HCT116 (cell line): Measurements from ENCODE around the gene COL5A1. TPM values are rescaled to one million over a fixed set of nuclear protein-coding genes. Genes with fewer than 3 reads are reported as not detected.

Source experiments
- ATAC-seq: fragments of 200-7000 bp; cut with Tn5 transposase; 2 replicates; pipeline ENCODE4 v1.9.1; 2020; ENCODE audit warnings: mild to moderate bottlenecking, moderate library complexity
- BruUV-seq: library from RNA; stranded (reverse); fragments of 400-500 nt; replicated peaks from 2 replicates; lab custom pipeline; 2021; lab: Mats Ljungman, UMichigan
- CTCF ChIA-PET: fragments of 300-600 bp; sonication (Branson Sonifier 250); formaldehyde crosslinking; loops from one replicate; lab custom pipeline; 2021; ENCODE audit warnings: antibody characterized with exemption; lab: Charles Lee
- POLR2A ChIA-PET: fragments of 300-600, 350-600 bp; sonication (Branson Sonifier 250); formaldehyde crosslinking; loops from one replicate; lab custom pipeline; 2021; ENCODE audit warnings: antibody characterized with exemption; lab: Charles Lee
- RAD21 ChIA-PET, 2 experiments: fragments of 300-600 bp; sonication (Branson Sonifier 250); formaldehyde crosslinking; loops; one replicate each; lab custom pipeline; 2023; ENCODE audit warnings: low total read pairs in 2 of 2; ENCODE audit not compliant: uncharacterized antibody in 2 of 2, unreplicated experiment in 2 of 2, low non-redundant PET in 1 of 2; lab: Charles Lee
- DNase-seq: peaks from one replicate; pipeline ENCODE4 v3.0.0-alpha.2; 2010; ENCODE audit warnings: low read depth, low spot score
- H2AFZ ChIP-seq: fragments of 200-600 bp; shearing (Covaris generic), sonication (generic); 2 replicates; pipeline ENCODE4 v1.6.1; 2017; ENCODE audit warnings: low read depth, mixed run types, mixed read lengths, antibody characterized with exemption, low read length; ENCODE audit not compliant: poor library complexity, severe bottlenecking
- H3K27ac ChIP-seq: 2 replicates; pipeline ENCODE4 v1.5.1; 2012; ENCODE audit warnings: low read depth, low read length
- H3K27me3 ChIP-seq: fragments of 200-600 bp; sonication (generic); 2 replicates; pipeline ENCODE4 v1.6.1; 2016; ENCODE audit warnings: mixed run types, low read length, mixed read lengths; ENCODE audit not compliant: insufficient read depth
- H3K36me3 ChIP-seq, 2 experiments: fragments of 200-500 bp in 1 of 2; fragments of 200-600 bp in 1 of 2; sonication (Bioruptor generic) in 1 of 2; sonication (generic) in 1 of 2; 2 replicates each; pipeline versions ENCODE4 v1.5.1 to v1.6.1; 2014 to 2016; ENCODE audit warnings: low read length in 2 of 2, inconsistent platforms in 1 of 2, mixed read lengths in 1 of 2, mixed run types in 1 of 2; ENCODE audit not compliant: insufficient read depth in 2 of 2, control insufficient read depth in 1 of 2
- H3K4me1 ChIP-seq, 2 experiments: fragments of 200-600 bp in 1 of 2; sonication (generic) in 1 of 2; 2 replicates each; pipeline versions ENCODE4 v1.5.1 to v1.6.1; 2012 to 2017; ENCODE audit warnings: low read length in 2 of 2, inconsistent platforms in 1 of 2, mild to moderate bottlenecking in 1 of 2, mixed read lengths in 1 of 2, mixed run types in 1 of 2, moderate library complexity in 1 of 2; ENCODE audit not compliant: insufficient read depth in 2 of 2, control insufficient read depth in 1 of 2
- H3K4me2 ChIP-seq: fragments of 200-600 bp; sonication (generic); 2 replicates; pipeline ENCODE4 v1.6.1; 2017; ENCODE audit warnings: mixed run types, low read length, mixed read lengths
- H3K4me3 ChIP-seq, 2 experiments: fragments of 200-600 bp in 1 of 2; sonication (generic) in 1 of 2; replicated peaks in 1 of 2; 2 replicates each; pipeline ENCODE4 v1.5.1; 2011 to 2016; ENCODE audit warnings: low read length in 2 of 2, control low read depth in 1 of 2, low read depth in 1 of 2, mild to moderate bottlenecking in 1 of 2, mixed read lengths in 1 of 2, mixed run types in 1 of 2
- H3K79me2 ChIP-seq: fragments of 200-600 bp; sonication (generic); 2 replicates; pipeline ENCODE4 v1.6.1; 2017; ENCODE audit warnings: mild to moderate bottlenecking, mixed run types, low read length, moderate library complexity, mixed read lengths; ENCODE audit not compliant: insufficient read depth
- H3K9ac ChIP-seq: fragments of 200-600 bp; sonication (generic); 2 replicates; pipeline ENCODE4 v1.6.1; 2016; ENCODE audit warnings: low read length, mixed read lengths
- H3K9me2 ChIP-seq: fragments of 200-600 bp; sonication (generic), shearing (Covaris generic); 2 replicates; pipeline ENCODE4 v1.6.1; 2017; ENCODE audit warnings: mixed run types, mild to moderate bottlenecking, moderate library complexity; ENCODE audit not compliant: insufficient read depth
- H3K9me3 ChIP-seq, 2 experiments: fragments of 200-500 bp in 1 of 2; fragments of 200-600 bp in 1 of 2; sonication (Bioruptor generic) in 1 of 2; sonication (generic) in 1 of 2; 2 replicates each; pipeline ENCODE4 v1.6.1; 2014 to 2017; ENCODE audit warnings: low read length in 2 of 2, mixed read lengths in 2 of 2, inconsistent platforms in 1 of 2, low read depth in 1 of 2, mild to moderate bottlenecking in 1 of 2, mixed run types in 1 of 2, moderate library complexity in 1 of 2; ENCODE audit not compliant: control insufficient read depth in 1 of 2, insufficient read depth in 1 of 2
- H4K20me1 ChIP-seq: fragments of 200-600 bp; sonication (generic), shearing (Covaris generic); 2 replicates; pipeline ENCODE4 v1.6.1; 2017; ENCODE audit warnings: mixed run types, mild to moderate bottlenecking, moderate library complexity; ENCODE audit not compliant: insufficient read depth
- ATF3 ChIP-seq: IDR thresholded peaks from 2 replicates; pipeline ENCODE4 v1.6.1; 2012
- CBX3 ChIP-seq: IDR thresholded peaks from 2 replicates; pipeline ENCODE4 v1.6.1; 2012; ENCODE audit warnings: low read depth
- CEBPB ChIP-seq: IDR thresholded peaks from 2 replicates; pipeline ENCODE4 v1.6.1; 2012; ENCODE audit warnings: low read depth
- CTCF ChIP-seq, 3 experiments: fragments of 200-600 bp in 1 of 3; sonication (generic) in 1 of 3; IDR thresholded peaks in 2 of 3; conservative IDR thresholded peaks in 1 of 3; 2 replicates each; pipeline ENCODE4 v1.5.1; 2012 to 2017; ENCODE audit warnings: low read depth in 2 of 3, low read length in 2 of 3, antibody characterized with exemption in 1 of 3, borderline replicate concordance in 1 of 3, control low read depth in 1 of 3, mild to moderate bottlenecking in 1 of 3, mixed read lengths in 1 of 3, mixed run types in 1 of 3, moderate library complexity in 1 of 3; ENCODE audit not compliant: insufficient read depth in 1 of 3
- EGR1 ChIP-seq: IDR thresholded peaks from 2 replicates; pipeline ENCODE4 v1.6.1; 2012; ENCODE audit warnings: low read depth
- EZH2 ChIP-seq: fragments of 200-600 bp; sonication (generic); IDR thresholded peaks from 2 replicates; pipeline ENCODE4 v1.6.1; 2017; ENCODE audit warnings: antibody characterized with exemption, mixed run types
- EZH2phosphoT487 ChIP-seq: fragments of 200-600 bp; IDR thresholded peaks from 2 replicates; pipeline ENCODE4 v1.6.1; 2018; ENCODE audit warnings: antibody characterized with exemption, borderline replicate concordance
- FOSL1 ChIP-seq: IDR thresholded peaks from 2 replicates; pipeline ENCODE4 v1.6.1; 2012; ENCODE audit warnings: low read depth
- JUND ChIP-seq: IDR thresholded peaks from 2 replicates; pipeline ENCODE4 v1.6.1; 2012
- POLR2A ChIP-seq: IDR thresholded peaks from 2 replicates; pipeline ENCODE4 v1.7.0; 2011; ENCODE audit warnings: borderline replicate concordance; ENCODE audit not compliant: insufficient read depth, insufficient read length; ENCODE audit errors: extremely low read depth
- POLR2AphosphoS5 ChIP-seq: IDR thresholded peaks from 2 replicates; pipeline ENCODE4 v1.6.1; 2011; ENCODE audit warnings: mild to moderate bottlenecking, low read depth, low read length, moderate library complexity
- RAD21 ChIP-seq: IDR thresholded peaks from 2 replicates; pipeline ENCODE4 v1.6.1; 2012; ENCODE audit warnings: low read depth, mild to moderate bottlenecking
- SP1 ChIP-seq: IDR thresholded peaks from 2 replicates; pipeline ENCODE4 v1.6.1; 2012; ENCODE audit warnings: low read depth
- TCF7L2 ChIP-seq: IDR thresholded peaks from 2 replicates; pipeline ENCODE4 v1.7.0; 2011; ENCODE audit warnings: borderline replicate concordance, inconsistent platforms; ENCODE audit not compliant: insufficient read depth, insufficient read length; ENCODE audit errors: extremely low read depth
- YY1 ChIP-seq: IDR thresholded peaks from 2 replicates; pipeline ENCODE4 v1.6.1; 2011; ENCODE audit warnings: low read length, low read depth, moderate library complexity, mild to moderate bottlenecking; ENCODE audit not compliant: insufficient replicate concordance; ENCODE audit errors: extremely low read depth
- ZBTB33 ChIP-seq: IDR thresholded peaks from 2 replicates; pipeline ENCODE4 v1.6.1; 2011; ENCODE audit warnings: mild to moderate bottlenecking, low read length, moderate library complexity; ENCODE audit not compliant: insufficient replicate concordance; ENCODE audit errors: extremely low read depth
- ZFX ChIP-seq: fragments of 450-650 bp; IDR thresholded peaks from 2 replicates; pipeline ENCODE4 v1.6.1; 2017
- ZNF274 ChIP-seq: fragments of 200-500 bp; sonication (Bioruptor generic); IDR thresholded peaks from 2 replicates; pipeline ENCODE4 v1.6.1; 2014; ENCODE audit warnings: mild to moderate bottlenecking, low read depth, low read length, inconsistent platforms
- intact Hi-C: fragments of 100-400 bp; cut with micrococcal nuclease; formaldehyde crosslinking; loops from 2 replicates; pipeline ENCODE4 v1.10.0; 2022
- total RNA-seq: library from RNA; stranded (reverse); gene quantifications from one replicate; pipeline ENCODE4 v1.2.1, GENCODE V29; 2021; ENCODE audit not compliant: unreplicated experiment
- TF ChIP-seq, protein P1 (sequence below): IDR thresholded peaks from 2 replicates; pipeline ENCODE4 v1.6.1; 2012; ENCODE audit warnings: low read depth
- TF ChIP-seq, protein P2 (sequence below): IDR thresholded peaks from 2 replicates; pipeline ENCODE4 v1.6.1; 2012

COL5A1 gene
- total RNA-seq, 1 experiment from 2014 or later = 0.30 TPM

DNA sequence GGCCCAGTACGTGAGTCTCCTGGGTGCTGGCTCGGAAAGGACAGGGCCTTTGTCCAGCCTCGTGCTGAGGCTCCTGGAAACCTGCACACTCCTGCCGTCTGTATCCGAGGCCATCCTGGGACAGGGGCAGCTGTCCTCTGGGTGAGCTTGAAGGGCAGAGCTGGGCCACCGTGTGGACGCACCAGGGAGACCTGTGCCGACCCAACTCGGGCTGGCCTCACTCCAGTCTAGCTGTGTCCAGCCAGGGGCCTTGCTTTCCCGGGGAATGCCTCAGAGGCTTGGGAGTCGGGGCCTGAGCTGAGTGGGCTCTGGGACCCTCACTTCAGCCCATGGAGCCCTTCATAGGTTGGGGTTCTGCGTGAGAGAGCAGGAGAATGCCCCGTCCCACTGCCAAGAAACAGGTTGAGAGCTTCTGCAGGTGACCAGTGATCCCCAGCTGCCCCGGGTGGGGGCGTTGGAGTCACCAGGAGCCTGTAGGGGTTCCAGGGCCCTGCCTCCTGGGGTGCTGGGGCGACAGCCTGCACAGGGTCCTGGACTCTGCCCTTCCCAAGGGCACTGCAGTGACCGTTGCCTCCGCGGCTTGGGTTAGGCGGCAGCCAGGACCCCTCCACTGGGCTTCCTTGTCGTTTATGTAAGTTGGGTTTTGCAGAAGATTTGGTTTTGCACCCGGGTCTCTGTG, 60.1 kb downstream of the COL5A1 start:
- no peaks in the 10 kb centered on the region for H3K9me2 ChIP-seq

More for the DNA sequence above, 60.1 kb downstream of the COL5A1 start:
- Histone ChIP-seq H3K4me2 (no peak overlapping the region), H4K20me1 (no peaks in the 10 kb centered on the region), H3K27me3 (no peaks in the 10 kb centered on the region), H2AFZ (no peak overlapping the region)
- ChIA-PET CTCF (no interaction called here), POLR2A (no interaction called here)
- BruUV-seq = no TSS peak
- TF ChIP-seq RAD21 = no peak
- no peak for TF ChIP-seq CBX3
- TF ChIP-seq EZH2 = no peak
- TF ChIP-seq, protein P1, sequence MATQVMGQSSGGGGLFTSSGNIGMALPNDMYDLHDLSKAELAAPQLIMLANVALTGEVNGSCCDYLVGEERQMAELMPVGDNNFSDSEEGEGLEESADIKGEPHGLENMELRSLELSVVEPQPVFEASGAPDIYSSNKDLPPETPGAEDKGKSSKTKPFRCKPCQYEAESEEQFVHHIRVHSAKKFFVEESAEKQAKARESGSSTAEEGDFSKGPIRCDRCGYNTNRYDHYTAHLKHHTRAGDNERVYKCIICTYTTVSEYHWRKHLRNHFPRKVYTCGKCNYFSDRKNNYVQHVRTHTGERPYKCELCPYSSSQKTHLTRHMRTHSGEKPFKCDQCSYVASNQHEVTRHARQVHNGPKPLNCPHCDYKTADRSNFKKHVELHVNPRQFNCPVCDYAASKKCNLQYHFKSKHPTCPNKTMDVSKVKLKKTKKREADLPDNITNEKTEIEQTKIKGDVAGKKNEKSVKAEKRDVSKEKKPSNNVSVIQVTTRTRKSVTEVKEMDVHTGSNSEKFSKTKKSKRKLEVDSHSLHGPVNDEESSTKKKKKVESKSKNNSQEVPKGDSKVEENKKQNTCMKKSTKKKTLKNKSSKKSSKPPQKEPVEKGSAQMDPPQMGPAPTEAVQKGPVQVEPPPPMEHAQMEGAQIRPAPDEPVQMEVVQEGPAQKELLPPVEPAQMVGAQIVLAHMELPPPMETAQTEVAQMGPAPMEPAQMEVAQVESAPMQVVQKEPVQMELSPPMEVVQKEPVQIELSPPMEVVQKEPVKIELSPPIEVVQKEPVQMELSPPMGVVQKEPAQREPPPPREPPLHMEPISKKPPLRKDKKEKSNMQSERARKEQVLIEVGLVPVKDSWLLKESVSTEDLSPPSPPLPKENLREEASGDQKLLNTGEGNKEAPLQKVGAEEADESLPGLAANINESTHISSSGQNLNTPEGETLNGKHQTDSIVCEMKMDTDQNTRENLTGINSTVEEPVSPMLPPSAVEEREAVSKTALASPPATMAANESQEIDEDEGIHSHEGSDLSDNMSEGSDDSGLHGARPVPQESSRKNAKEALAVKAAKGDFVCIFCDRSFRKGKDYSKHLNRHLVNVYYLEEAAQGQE = no peak
- no peak for TF ChIP-seq CTCF (IDR thresholded peaks at IDR 0.05 in 2 of 3, conservative IDR thresholded peaks at IDR 0.05 in 1 of 3; ENCODE audit: borderline replicate concordance in 1 of 3, insufficient read depth in 1 of 3, low read depth in 2 of 3, low read length in 2 of 3)
- no peak for TF ChIP-seq ZNF274
- no peak for TF ChIP-seq POLR2AphosphoS5
- no peak for TF ChIP-seq JUND
- no peak for TF ChIP-seq ZBTB33
- no peak for TF ChIP-seq FOSL1
- TF ChIP-seq ATF3 = no peak
- no peak for TF ChIP-seq YY1
- no peak for TF ChIP-seq EGR1
- no peak for TF ChIP-seq POLR2A
- TF ChIP-seq ZFX = no peak
- TF ChIP-seq SP1 = no peak
- TF ChIP-seq CEBPB = no peak
- no peak for TF ChIP-seq TCF7L2
- no peak for TF ChIP-seq EZH2phosphoT487
- TF ChIP-seq, protein P2, sequence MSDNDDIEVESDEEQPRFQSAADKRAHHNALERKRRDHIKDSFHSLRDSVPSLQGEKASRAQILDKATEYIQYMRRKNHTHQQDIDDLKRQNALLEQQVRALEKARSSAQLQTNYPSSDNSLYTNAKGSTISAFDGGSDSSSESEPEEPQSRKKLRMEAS = no peak
- TF ChIP-seq, all 23 proteins: peak for 0
- no peak overlapping the region for H3K27ac ChIP-seq
- ATAC-seq (no peak), DNase-seq (no peak)
- intact Hi-C loops = no loop called here
- no peak overlapping the region for H3K9ac ChIP-seq
- H3K4me1 ChIP-seq = peaks cover 0 to 2% of the 10 kb centered on the region in 2 experiments; a peak in 1 of 4 replicates
- RAD21 ChIA-PET = interaction anchor here in 1 of 2 experiments (0.5 kb wide), 1 partner anchor 81 kb away, joined by 5 read pairs; no protein-coding TSS in a partner anchor
- H3K36me3 ChIP-seq = no peaks in the 10 kb centered on the region
- H3K79me2 ChIP-seq = no peaks in the 10 kb centered on the region
- no peaks in the 10 kb centered on the region for H3K9me3 ChIP-seq
- no peak overlapping the region for H3K4me3 ChIP-seq
